Measurements from ENCODE around the gene GRIN3B. TPM values are rescaled to one million over a fixed set of nuclear protein-coding genes. Genes with fewer than 3 reads are reported as not detected.

The GRIN3B gene
- total and polyA plus RNA-seq, 2 of the 4 experiments (the other 2 are of a cell fraction), result under 0.01 to 0.91 TPM

GRCh38 chr19:1018393-1018792, 18.2 kb downstream of the GRIN3B start:
- 0 out of 2 replicates have a peak overlapping the region, but pooled peaks have one; percentile 37 for H3K23ac ChIP-seq (ENCODE audit: low read depth, low read length)
- 60% methylated on average over 1 of the region's 5 CpGs; no CpG with 5 or more reads in 1 of the 2 experiments for WGBS, 2 experiments (ENCODE audit: extremely low coverage in 2 of 2, insufficient read length in 1 of 2)
- ChIA-PET CTCF (interaction anchor here (1.0 kb wide), 1 partner anchor 18 kb away, joined by 3 read pairs; the partner anchor contains the start of gene GRIN3B), POLR2A (ENCODE audit: unreplicated experiment) (interaction anchor here (1.4 kb wide), 1 partner anchor 9 kb away, joined by 5 read pairs; no protein-coding TSS in a partner anchor)
- no peak overlapping the region for H2BK120ac ChIP-seq (ENCODE audit: low read depth, low read length)
- ATAC-seq (ENCODE audit: low read depth) (no peak), DNase-seq (no peak)
- intact Hi-C loops (cut with micrococcal nuclease), result no loop called here
- H2AK9ac ChIP-seq (replicated peaks; ENCODE audit: low read depth, low read length, poor library complexity), result no peak overlapping the region
- H3K27me3 ChIP-seq (ENCODE audit: control insufficient read depth, insufficient read depth, low read length), result no peaks in the 10 kb centered on the region
- no peak overlapping the region for H2BK15ac ChIP-seq (ENCODE audit: low read depth, low read length)
- no peak overlapping the region for H3K27ac ChIP-seq (ENCODE audit: insufficient read depth, low read length)
- peaks cover 75% of the 10 kb centered on the region for H4K20me1 ChIP-seq (ENCODE audit: insufficient read depth, low read length)
- peaks cover 9% of the 10 kb centered on the region; the same call in 1 of the 2 replicates for H3K9me1 ChIP-seq (ENCODE audit: insufficient read depth, low read length)
- TF ChIP-seq RCOR1 (IDR thresholded peaks at IDR 0.05; ENCODE audit: insufficient replicate concordance, low read length) (no peak), NFE2L2 (IDR thresholded peaks at IDR 0.05; ENCODE audit: low read depth, low read length) (no peak), RFX5 (IDR thresholded peaks at IDR 0.05; ENCODE audit: low read depth, low read length) (no peak), RAD21 (IDR thresholded peaks at IDR 0.05; ENCODE audit: low read length) (no peak)
- peaks cover 0 to 56% of the 10 kb centered on the region in 2 experiments; a peak in 2 of 4 replicates for H3K79me1 ChIP-seq (ENCODE audit: low read depth in 1 of 2, low read length in 2 of 2)
- 0 out of 2 replicates have a peak overlapping the region, but pooled peaks have one; percentile 7 for H3K9ac ChIP-seq (ENCODE audit: low read depth, low read length)
- H3K36me3 ChIP-seq (ENCODE audit: control insufficient read depth, insufficient read depth, low read length), result peaks cover 6% of the 10 kb centered on the region; the same call in 1 of the 2 replicates
- no peak overlapping the region for H4K5ac ChIP-seq (ENCODE audit: low read depth, low read length)
- dilution Hi-C loops (cut with HindIII; ENCODE audit: low sequenced_read_pairs, unreplicated experiment), result no loop called here
- no peak overlapping the region for H3K4me3 ChIP-seq (ENCODE audit: insufficient read depth, low read depth, low read length)
- H3K4me1 ChIP-seq (ENCODE audit: control insufficient read depth, insufficient read depth, low read length), result peaks cover 33% of the 10 kb centered on the region
- no peak overlapping the region for H4K8ac ChIP-seq (ENCODE audit: low read depth in 2 of 2, low read length in 2 of 2)
- H3K9me3 ChIP-seq (ENCODE audit: control insufficient read depth, insufficient read depth, low read length), result no peaks in the 10 kb centered on the region
- no peak overlapping the region for H2BK5ac ChIP-seq (ENCODE audit: low read depth, low read length, poor library complexity, severe bottlenecking)
- H2AK5ac ChIP-seq (ENCODE audit: low read depth, low read length), result no peak overlapping the region
- H3K18ac ChIP-seq (ENCODE audit: low read depth, low read length), result no peak overlapping the region
- no peak overlapping the region for H2AFZ ChIP-seq (replicated peaks; ENCODE audit: low read length, poor library complexity)
- H4K91ac ChIP-seq (ENCODE audit: insufficient read depth, low read depth, low read length), result no peak overlapping the region
- H3K56ac ChIP-seq (ENCODE audit: extremely low read depth, insufficient read depth, low read length), result no peak overlapping the region
- BruUV-seq (replicated peaks), result no TSS peak
- no peak overlapping the region; the same call in 1 of the 2 replicates for H3K4ac ChIP-seq (ENCODE audit: low read depth, low read length)
- no peak overlapping the region for H2BK20ac ChIP-seq (ENCODE audit: low read depth, low read length)
- no peak overlapping the region for H3K4me2 ChIP-seq (ENCODE audit: low read depth, low read length)
- no peak overlapping the region for H3K14ac ChIP-seq (replicated peaks; ENCODE audit: low read depth, low read length)
- in situ Hi-C loops (cut with MboI; ENCODE audit: low sequenced_read_pairs), result no loop called here

Measured in IMR-90 (cell line).